ENCODE data around the gene REC114. TPM values are rescaled to one million over a fixed set of nuclear protein-coding genes. Genes with fewer than 3 reads are reported as not detected.
"Not testable (repeated sequence)": the region's sequence is repeated elsewhere in the genome, so short reads cannot be mapped to it uniquely, and the experiment has no call there.

REC114 gene
- total RNA-seq, 1 donor from 2014 or later, result not detected

GRCh38 chr15:73437543-73438109 lies 5.3 kb upstream of the REC114 start:
- TF ChIP-seq, protein P1, sequence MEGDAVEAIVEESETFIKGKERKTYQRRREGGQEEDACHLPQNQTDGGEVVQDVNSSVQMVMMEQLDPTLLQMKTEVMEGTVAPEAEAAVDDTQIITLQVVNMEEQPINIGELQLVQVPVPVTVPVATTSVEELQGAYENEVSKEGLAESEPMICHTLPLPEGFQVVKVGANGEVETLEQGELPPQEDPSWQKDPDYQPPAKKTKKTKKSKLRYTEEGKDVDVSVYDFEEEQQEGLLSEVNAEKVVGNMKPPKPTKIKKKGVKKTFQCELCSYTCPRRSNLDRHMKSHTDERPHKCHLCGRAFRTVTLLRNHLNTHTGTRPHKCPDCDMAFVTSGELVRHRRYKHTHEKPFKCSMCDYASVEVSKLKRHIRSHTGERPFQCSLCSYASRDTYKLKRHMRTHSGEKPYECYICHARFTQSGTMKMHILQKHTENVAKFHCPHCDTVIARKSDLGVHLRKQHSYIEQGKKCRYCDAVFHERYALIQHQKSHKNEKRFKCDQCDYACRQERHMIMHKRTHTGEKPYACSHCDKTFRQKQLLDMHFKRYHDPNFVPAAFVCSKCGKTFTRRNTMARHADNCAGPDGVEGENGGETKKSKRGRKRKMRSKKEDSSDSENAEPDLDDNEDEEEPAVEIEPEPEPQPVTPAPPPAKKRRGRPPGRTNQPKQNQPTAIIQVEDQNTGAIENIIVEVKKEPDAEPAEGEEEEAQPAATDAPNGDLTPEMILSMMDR (conservative IDR thresholded peaks at IDR 0.05; ENCODE audit: low read depth, low read length), result no peak

DNA sequence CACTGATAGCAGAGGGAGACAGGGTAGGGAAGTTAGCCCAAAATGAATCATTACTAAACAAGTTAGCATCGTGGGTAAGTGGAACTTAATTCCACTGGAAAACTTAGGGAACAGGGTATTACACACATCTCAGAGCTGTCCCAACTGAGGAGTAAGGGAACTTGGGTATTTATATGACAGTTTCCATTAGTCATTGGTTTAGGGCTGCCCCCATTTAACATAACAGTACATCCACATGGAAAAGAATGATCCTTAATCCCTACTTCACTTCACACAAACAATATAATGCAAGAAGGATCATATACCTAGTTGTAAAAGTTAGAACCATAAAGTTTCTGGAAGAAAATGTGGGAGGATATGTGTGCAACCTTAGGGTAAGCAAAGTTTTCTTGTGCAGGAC lies 4.3 kb upstream of the REC114 start:
- TF ChIP-seq, protein P1 (conservative IDR thresholded peaks at IDR 0.05; ENCODE audit: low read depth, low read length), result no peak
- DNase-seq (ENCODE audit: low read depth), result no peak
- no peak overlapping the region for H3K4me3 ChIP-seq (ENCODE audit: low read depth, low read length)

More at GRCh38 chr15:73437543-73438109, 5.3 kb upstream of the REC114 start:
- H3K4me3 ChIP-seq (ENCODE audit: low read depth, low read length), result no peak overlapping the region
- no peak for DNase-seq (ENCODE audit: low read depth)

DNA sequence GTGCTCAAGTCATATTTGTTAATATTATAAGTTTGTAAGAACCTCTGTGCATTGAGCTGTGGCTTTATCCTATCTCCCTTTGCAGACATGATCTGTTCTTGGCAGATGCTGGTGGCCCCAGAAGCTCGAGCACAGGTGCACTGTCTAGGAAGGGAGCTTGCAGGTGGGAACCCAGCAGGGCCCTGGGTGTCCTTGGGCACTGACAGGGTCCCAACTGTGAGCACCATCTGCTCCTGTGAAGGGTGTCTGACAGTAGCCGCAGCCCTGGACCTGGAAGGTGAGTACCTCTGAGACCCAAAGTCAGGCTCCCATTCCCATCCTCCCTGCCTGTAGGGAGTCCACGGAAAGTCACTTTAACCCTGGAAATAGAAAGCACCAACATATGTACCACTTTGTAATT lies 2.4 kb upstream of the REC114 start:
- DNase-seq (ENCODE audit: low read depth), result no peak
- TF ChIP-seq, protein P1 (conservative IDR thresholded peaks at IDR 0.05; ENCODE audit: low read depth, low read length), result no peak
- H3K4me3 ChIP-seq (ENCODE audit: low read depth, low read length), result no peak overlapping the region

DNA sequence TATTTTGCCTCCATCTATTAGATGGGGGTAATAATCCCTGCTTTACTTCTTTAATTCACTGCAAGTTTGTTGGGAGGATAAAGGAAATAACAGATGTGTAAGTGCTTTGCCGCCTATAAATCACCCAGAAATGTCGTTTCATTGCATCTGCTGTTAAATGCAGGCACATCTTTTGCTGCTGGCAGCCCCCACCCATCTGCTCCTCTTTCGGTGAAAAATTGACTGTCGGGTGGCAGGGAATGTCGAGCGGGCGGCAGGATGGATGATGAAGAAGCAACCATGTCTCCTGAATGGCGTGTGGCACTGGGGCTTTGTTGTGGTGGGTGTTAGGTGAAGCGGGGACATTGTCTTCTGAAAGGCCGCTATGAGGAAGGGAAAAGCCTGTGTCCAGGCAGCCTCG lies 543 bp upstream of the REC114 start:
- TF ChIP-seq, protein P1 (conservative IDR thresholded peaks at IDR 0.05; ENCODE audit: low read depth, low read length), result no peak

GRCh38 chr15:73447471-73447870 lies 4.5 kb downstream of the REC114 start:
- DNase-seq (ENCODE audit: low read depth); H3K4me3 ChIP-seq (ENCODE audit: low read depth, low read length): not testable (repeated sequence)

More for the DNA sequence above, 543 bp upstream of the REC114 start:
- DNase-seq (ENCODE audit: low read depth), result no peak
- no peak overlapping the region for H3K4me3 ChIP-seq (ENCODE audit: low read depth, low read length)

DNA sequence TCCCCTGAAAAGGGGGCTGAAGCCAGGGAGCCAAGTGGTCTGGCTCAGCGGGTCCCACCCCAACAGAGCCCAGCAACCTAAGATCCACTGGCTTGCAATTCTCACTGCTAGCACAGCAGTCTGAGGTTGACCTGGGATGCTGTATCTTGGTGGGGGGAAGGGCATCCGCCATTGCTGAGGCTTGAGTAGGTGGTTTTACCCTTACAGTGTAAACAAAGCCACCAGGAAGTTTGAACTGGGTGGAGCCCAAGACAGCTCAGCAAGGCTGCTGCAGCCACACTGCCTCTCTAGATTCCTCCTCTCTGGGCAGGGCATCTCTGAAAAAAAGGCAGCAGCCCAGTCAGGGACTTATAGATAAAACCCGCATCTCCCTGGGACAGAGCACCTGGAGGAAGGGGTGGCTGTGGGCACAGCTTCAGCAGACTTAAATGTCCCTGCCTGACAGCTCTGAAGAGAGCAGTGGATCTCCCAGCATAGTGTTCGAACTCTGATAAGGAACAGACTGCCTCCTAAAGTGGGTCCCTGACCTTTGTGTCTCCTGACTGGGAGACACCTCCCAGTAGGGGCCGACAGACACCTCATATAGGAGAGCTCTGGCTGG lies 5.3 kb downstream of the REC114 start:
- not testable (repeated sequence) for H3K4me3 ChIP-seq (ENCODE audit: low read depth, low read length); DNase-seq (ENCODE audit: low read depth)

DNA sequence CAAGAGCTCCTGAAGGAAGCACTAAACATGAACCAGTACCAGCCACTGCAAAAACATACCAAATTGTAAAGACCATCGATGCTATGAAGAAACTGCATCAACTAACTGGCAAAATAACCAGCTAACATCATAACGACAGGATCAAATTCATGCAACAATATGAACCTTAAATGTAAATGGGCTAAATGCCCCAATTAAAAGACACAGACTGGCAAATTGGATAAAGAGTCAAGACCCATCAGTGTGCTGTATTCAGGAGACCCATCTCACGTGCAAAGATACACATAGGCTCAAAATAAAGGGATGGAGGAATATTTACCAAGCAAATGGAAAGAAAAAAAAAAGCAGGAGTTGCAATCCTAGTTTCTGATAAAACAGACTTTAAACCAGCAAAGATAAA lies 7.0 kb downstream of the REC114 start:
- not testable (repeated sequence) for H3K4me3 ChIP-seq (ENCODE audit: low read depth, low read length); DNase-seq (ENCODE audit: low read depth)

DNA sequence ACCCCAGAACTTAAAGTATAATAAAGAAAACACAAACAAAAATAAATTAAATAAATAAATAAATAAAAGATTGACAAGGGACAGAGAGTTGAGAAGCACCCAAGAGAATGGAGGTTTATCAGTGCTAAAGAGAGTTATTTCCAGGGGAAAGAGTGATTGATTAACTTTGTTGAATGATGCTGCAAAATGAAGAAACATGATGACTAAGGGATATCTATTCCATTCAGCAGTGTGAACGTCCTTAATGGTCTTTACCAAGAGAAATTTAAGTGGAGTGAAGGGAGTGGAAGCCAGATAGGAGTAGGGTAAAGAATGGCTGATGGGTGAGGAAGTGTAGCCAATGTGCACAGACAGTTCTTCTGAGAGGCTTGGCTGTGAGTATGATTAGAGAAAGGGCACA lies 11.1 kb downstream of the REC114 start:
- DNase-seq (ENCODE audit: low read depth), result no peak
- no peak overlapping the region for H3K4me3 ChIP-seq (ENCODE audit: low read depth, low read length)
- TF ChIP-seq, protein P1 (conservative IDR thresholded peaks at IDR 0.05; ENCODE audit: low read depth, low read length), result no peak
